Progenitor cell of endocrine pancreas (in vitro differentiated cells): ENCODE data around the gene LNX1. TPM values are rescaled to one million over a fixed set of nuclear protein-coding genes. Genes with fewer than 3 reads are reported as not detected.

Source experiments
- DNase-seq: peaks from one replicate; pipeline ENCODE4 v3.0.0; 2021; ENCODE audit warnings: low spot score; ENCODE audit not compliant: unreplicated experiment
- H3K27ac Mint-ChIP-seq: 2 replicates; pipeline ENCODE4 v1.8.0; 2021; ENCODE audit warnings: mild to moderate bottlenecking, moderate library complexity, mixed read lengths
- H3K27me3 Mint-ChIP-seq: 2 replicates; pipeline ENCODE4 v1.8.0; 2021; ENCODE audit warnings: mixed read lengths
- H3K36me3 Mint-ChIP-seq: 2 replicates; pipeline ENCODE4 v1.8.0; 2022; ENCODE audit warnings: mixed read lengths; ENCODE audit not compliant: insufficient read depth
- H3K4me1 Mint-ChIP-seq: 2 replicates; pipeline ENCODE4 v1.8.0; 2021; ENCODE audit warnings: low read depth, mixed read lengths
- H3K4me3 Mint-ChIP-seq: 2 replicates; pipeline ENCODE4 v1.8.0; 2021; ENCODE audit warnings: low read depth, mild to moderate bottlenecking, moderate library complexity, mixed read lengths
- H3K9me3 Mint-ChIP-seq: 2 replicates; pipeline ENCODE4 v1.8.0; 2021; ENCODE audit warnings: low read depth, mixed read lengths
- total RNA-seq: library from RNA; stranded (reverse); gene quantifications from 2 replicates; pipeline ENCODE4 v1.2.1, GENCODE V29; 2021
- TF ChIP-seq, protein P1 (sequence below): fragments of 200-600 bp; sonication (generic); IDR thresholded peaks from one replicate; pipeline ENCODE4 v1.5.0; 2021; ENCODE audit warnings: antibody characterized with exemption, mild to moderate bottlenecking; ENCODE audit not compliant: unreplicated experiment

Gene LNX1
- total RNA-seq, 1 donor from 2014 or later = 21.7 TPM

DNA sequence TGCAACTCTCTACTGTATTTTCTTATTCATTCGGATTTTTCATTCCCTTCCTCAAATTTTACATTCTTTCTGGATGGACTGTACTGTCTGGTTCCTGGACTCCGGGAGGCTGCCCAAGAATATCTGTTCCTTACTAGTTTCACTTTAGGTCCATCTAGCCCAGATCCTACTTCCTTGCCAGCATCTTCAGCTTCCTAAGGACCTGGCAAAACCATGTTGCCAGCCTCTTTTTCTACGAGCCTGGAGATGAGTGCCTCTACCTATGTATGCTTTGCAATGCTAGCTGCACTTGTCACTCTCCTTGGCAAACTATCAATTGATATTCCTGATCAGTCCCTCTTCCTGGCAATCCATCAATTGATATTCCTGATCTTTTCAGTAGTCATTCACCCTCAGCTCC lies 5.6 kb upstream of the LNX1 start:
- TF ChIP-seq, protein P1, sequence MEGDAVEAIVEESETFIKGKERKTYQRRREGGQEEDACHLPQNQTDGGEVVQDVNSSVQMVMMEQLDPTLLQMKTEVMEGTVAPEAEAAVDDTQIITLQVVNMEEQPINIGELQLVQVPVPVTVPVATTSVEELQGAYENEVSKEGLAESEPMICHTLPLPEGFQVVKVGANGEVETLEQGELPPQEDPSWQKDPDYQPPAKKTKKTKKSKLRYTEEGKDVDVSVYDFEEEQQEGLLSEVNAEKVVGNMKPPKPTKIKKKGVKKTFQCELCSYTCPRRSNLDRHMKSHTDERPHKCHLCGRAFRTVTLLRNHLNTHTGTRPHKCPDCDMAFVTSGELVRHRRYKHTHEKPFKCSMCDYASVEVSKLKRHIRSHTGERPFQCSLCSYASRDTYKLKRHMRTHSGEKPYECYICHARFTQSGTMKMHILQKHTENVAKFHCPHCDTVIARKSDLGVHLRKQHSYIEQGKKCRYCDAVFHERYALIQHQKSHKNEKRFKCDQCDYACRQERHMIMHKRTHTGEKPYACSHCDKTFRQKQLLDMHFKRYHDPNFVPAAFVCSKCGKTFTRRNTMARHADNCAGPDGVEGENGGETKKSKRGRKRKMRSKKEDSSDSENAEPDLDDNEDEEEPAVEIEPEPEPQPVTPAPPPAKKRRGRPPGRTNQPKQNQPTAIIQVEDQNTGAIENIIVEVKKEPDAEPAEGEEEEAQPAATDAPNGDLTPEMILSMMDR = no peak
- Mint-ChIP-seq H3K4me3 (no peak overlapping the region), H3K4me1 (peaks cover 21% of the 10 kb centered on the region), H3K27me3 (no peaks in the 10 kb centered on the region), H3K27ac (no peak overlapping the region), H3K36me3 (no peaks in the 10 kb centered on the region), H3K9me3 (no peaks in the 10 kb centered on the region)
- no peak for DNase-seq

DNA sequence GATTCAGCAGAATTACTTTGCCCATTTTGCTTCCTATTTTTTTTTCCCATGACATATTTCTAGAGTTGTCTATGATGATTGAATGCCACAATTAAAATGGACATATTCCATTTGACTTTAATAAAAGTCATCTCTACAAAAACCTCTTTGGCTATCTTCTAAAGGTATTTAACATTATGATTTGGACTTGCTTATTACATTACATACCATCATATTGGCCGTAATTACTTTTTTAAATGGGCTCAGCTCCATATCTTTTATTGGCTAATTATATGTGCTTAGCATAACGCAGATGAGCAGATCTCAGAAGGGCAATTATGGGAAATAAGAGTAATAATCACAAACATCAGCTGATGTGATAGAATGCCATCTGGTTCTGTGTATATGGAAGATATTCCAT lies 4.5 kb upstream of the LNX1 start:
- peaks cover 22% of the 10 kb centered on the region for H3K4me1 Mint-ChIP-seq
- no peaks in the 10 kb centered on the region for H3K9me3 Mint-ChIP-seq
- TF ChIP-seq, protein P1 = no peak
- no peak overlapping the region for H3K27ac Mint-ChIP-seq
- H3K36me3 Mint-ChIP-seq = no peaks in the 10 kb centered on the region
- H3K4me3 Mint-ChIP-seq = no peak overlapping the region
- H3K27me3 Mint-ChIP-seq = no peaks in the 10 kb centered on the region
- DNase-seq = no peak

DNA sequence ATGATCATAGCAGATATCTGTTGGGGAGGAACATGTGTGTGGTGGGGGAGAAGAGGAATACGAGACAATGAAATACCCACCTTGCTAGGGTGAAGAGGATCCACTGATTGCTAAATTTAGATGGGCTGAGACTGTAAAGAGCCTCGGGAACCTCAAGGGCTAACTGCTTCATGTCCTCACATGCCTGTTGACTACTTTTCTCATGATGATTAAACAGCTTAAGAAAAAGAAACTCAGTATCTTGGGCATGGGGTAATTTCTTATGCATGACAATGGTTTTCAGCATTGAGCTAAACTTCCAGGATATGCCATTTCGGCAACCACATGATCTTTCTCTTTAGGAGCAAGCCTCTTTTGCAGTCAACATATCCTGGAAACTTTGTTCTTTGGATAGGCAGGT lies 3.9 kb upstream of the LNX1 start:
- no peak for DNase-seq
- peak overlapping the region; percentile 42 for H3K27ac Mint-ChIP-seq

DNA sequence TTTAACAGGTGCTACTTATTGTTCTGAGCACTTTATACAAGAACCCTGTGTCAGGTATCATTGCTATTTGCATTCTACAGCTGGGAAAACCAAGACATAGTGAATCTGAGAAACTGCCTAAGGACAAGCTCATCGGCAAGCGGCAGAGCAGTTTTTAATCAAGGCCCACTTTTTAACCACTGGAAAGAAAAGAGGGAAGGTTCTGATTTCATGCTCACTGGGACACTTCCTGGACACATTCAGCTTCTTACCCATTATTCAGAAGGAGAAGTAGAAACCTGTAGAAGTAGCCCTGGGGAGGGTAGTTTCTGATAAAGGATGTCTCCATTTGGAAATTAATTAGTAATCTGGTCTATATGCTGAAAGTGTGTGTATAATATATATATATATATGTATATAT lies 2.5 kb upstream of the LNX1 start:
- Mint-ChIP-seq H3K36me3 (no peaks in the 10 kb centered on the region), H3K4me1 (peaks cover 39% of the 10 kb centered on the region), H3K4me3 (no peak overlapping the region), H3K9me3 (no peaks in the 10 kb centered on the region), H3K27me3 (no peaks in the 10 kb centered on the region), H3K27ac (no peak overlapping the region)
- no peak for DNase-seq
- TF ChIP-seq, protein P1 = no peak

More for the DNA sequence above, 3.9 kb upstream of the LNX1 start:
- Mint-ChIP-seq H3K4me3 (no peak overlapping the region), H3K4me1 (peaks cover 28% of the 10 kb centered on the region), H3K36me3 (no peaks in the 10 kb centered on the region), H3K27me3 (no peaks in the 10 kb centered on the region), H3K9me3 (no peaks in the 10 kb centered on the region)
- TF ChIP-seq, protein P1 = no peak

DNA sequence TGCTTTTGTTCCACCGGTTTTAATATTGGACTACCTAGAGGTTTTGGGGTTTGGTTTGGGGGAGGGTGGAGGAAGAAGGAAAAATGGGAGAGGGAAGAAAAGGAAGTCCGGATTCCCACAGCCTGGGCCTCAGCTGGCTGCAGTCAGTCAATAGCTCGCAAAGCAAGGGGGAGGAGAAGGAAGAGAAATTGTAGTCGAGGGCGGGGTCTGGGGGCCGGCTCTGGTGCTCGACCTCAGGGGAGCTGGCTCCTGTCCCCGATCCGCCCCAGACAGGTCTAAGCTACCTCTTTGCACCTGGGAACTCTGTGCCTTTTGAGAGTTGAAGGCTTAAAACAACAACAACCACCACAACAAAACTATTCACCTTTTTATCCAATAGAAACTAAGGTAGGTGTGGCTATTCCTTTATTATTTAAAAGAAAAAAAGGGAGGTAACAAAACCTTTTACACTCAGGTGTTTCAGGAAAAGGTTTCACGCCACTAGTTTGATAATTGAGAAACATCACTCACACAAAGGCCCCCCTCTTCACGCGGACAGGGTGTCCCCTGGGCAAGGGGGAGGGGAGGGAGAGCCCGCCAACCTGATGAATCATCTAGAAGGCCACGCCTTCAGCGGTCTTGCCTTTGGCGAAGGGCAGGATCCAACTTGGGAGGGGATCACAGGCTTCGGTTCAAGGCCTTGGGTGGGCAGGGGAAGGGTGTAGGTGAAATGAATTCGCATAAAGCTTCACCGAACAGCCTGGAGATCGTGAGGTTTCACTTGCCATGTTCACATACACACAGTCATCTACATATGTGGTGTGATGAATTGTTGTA lies 1.6 kb upstream of the LNX1 start:
- H3K27ac Mint-ChIP-seq = peak overlapping the region; percentile 99
- H3K9me3 Mint-ChIP-seq = no peaks in the 10 kb centered on the region
- H3K4me1 Mint-ChIP-seq = peaks cover 40% of the 10 kb centered on the region
- H3K4me3 Mint-ChIP-seq = peak overlapping the region; percentile 88
- TF ChIP-seq, protein P1 = no peak
- no peaks in the 10 kb centered on the region for H3K27me3 Mint-ChIP-seq
- DNase-seq = peak; percentile 43
- H3K36me3 Mint-ChIP-seq = no peaks in the 10 kb centered on the region
